Measurements from ENCODE around the gene FSTL1. TPM values are rescaled to one million over a fixed set of nuclear protein-coding genes. Genes with fewer than 3 reads are reported as not detected.

FSTL1 gene
- total and polyA plus RNA-seq, 2 experiments from 2014 or later: 50.8 to 258 TPM

GRCh38 chr3:120488296-120488695 is 37.5 kb upstream of the FSTL1 start:
- peaks cover 7% of the 10 kb centered on the region; the same call in 2 of the 3 replicates for H3K9me3 Mint-ChIP-seq
- H3K79me2 ChIP-seq (replicated peaks; ENCODE audit: insufficient read depth): no peaks in the 10 kb centered on the region

More at GRCh38 chr3:120488296-120488695, 37.5 kb upstream of the FSTL1 start:
- no peak for DNase-seq (ENCODE audit: low spot score)
- no peaks in the 10 kb centered on the region for H3K27me3 ChIP-seq (ENCODE audit: insufficient read depth)
- H4K20me1 ChIP-seq (replicated peaks; ENCODE audit: insufficient read depth): no peaks in the 10 kb centered on the region
- no peaks in the 10 kb centered on the region for H3K27me3 Mint-ChIP-seq (ENCODE audit: insufficient read depth, low read depth, poor library complexity)
- TF ChIP-seq EZH2 (IDR thresholded peaks at IDR 0.05; ENCODE audit: low read depth, unreplicated experiment) (no peak), POLR2AphosphoS5 (IDR thresholded peaks at IDR 0.05; ENCODE audit: low read depth) (no peak), STAT1 (IDR thresholded peaks at IDR 0.05; ENCODE audit: unreplicated experiment) (no peak), ZNF462 (CRISPR knock-in tag; IDR thresholded peaks at IDR 0.05) (no peak), ZNF331 (CRISPR knock-in tag; IDR thresholded peaks at IDR 0.05; ENCODE audit: low read depth) (no peak), ZNF114 (CRISPR knock-in tag; IDR thresholded peaks at IDR 0.05) (no peak), CTCF (conservative IDR thresholded peaks at IDR 0.05; ENCODE audit: low read depth in 2 of 2) (no peak), CREB1 (CRISPR knock-in tag; IDR thresholded peaks at IDR 0.05; ENCODE audit: low read depth) (no peak), JUNB (IDR thresholded peaks at IDR 0.05; ENCODE audit: unreplicated experiment) (no peak), ETS1 (IDR thresholded peaks at IDR 0.05) (no peak), REST (IDR thresholded peaks at IDR 0.05; ENCODE audit: unreplicated experiment) (no peak), EZH2phosphoT487 (IDR thresholded peaks at IDR 0.05; ENCODE audit: unreplicated experiment) (no peak), NANOG (IDR thresholded peaks at IDR 0.05; ENCODE audit: borderline replicate concordance) (no peak)
- peaks cover 26% of the 10 kb centered on the region for H3K9me2 ChIP-seq (ENCODE audit: insufficient read depth)
- H3K36me3 ChIP-seq (ENCODE audit: insufficient read depth): no peaks in the 10 kb centered on the region
- H3F3A ChIP-seq (replicated peaks; ENCODE audit: low read depth): no peaks in the 10 kb centered on the region
- no peak overlapping the region for H3K27ac Mint-ChIP-seq
- H3K4me1 ChIP-seq (ENCODE audit: insufficient read depth): no peaks in the 10 kb centered on the region
- no peak overlapping the region for H3K4me3 ChIP-seq
- no peaks in the 10 kb centered on the region for H3K4me1 Mint-ChIP-seq
- no peak for ATAC-seq
- no peak overlapping the region for H3K4me2 ChIP-seq
- H3K36me3 Mint-ChIP-seq (ENCODE audit: low read depth): peaks cover 5% of the 10 kb centered on the region
- H3K4me3 Mint-ChIP-seq: no peak overlapping the region
- H2AFZ ChIP-seq: no peak overlapping the region
- H3K27ac ChIP-seq (ENCODE audit: low read depth): no peak overlapping the region

Measured in GM23338 (cell line).